ENCODE data around the gene CHRDL1.
A peak's percentile ranks its signal among the peaks of the same experiment; 100 is the strongest.
"Not testable (repeated sequence)": the region's sequence is repeated elsewhere in the genome, so short reads cannot be mapped to it uniquely, and the experiment has no call there.

CHRDL1 gene

DNA sequence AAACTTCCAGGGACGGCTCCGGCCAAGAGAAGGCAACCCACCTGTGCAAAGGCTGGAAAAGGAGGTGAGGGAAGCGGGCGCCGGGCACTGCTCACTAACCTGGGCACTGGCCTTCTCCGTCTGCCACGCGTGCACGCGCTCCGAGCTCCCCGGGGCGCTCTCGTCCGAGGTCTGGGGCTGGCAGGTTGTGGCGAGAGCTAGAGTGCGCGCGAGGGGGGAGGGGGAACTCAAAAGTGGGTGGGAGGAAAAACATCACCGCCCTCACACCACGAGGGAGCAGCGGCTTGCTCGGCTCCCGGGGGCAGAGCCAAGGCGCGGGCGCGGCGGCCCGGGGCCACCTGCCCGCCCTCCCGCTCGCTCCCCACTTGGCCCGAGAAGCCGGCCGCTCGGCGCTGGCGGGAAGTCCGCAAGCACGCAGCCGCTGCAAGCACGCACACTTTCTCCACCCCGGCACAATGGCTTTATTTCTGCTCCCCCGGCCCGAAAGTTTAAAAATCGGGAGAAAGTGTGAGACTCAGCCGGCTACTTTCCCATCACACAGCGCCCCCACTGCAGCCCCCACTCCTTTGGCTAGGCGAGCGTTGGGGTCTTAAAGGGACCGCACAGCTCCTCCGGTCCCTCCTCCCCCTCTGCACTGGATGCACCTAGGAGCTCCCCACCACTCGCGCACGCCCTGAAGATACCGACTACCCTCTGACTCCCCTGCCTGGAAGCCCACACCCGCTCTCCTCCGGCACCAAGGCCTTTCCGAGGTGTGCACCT lies at the start of gene CHRDL1:
Gene CHRDL1 (minus strand): TSS at position 173 of the 762 bp plus-strand sequence. CDS start 3,636 bp downstream, outside the sequence.
- DNase-seq (ENCODE audit: low read depth) = no peak

- DNase-seq (ENCODE audit: low read depth) = no peak
Observed at GRCh38 chrX:110836982-110837381, 41.4 kb upstream of the CHRDL1 start.

GRCh38 chrX:110836451-110836850 lies 40.8 kb upstream of the CHRDL1 start:
- DNase-seq (ENCODE audit: low read depth) = no peak

- DNase-seq (ENCODE audit: low read depth) = no peak
Observed at GRCh38 chrX:110836001-110836400, 40.4 kb upstream of the CHRDL1 start.

DNA sequence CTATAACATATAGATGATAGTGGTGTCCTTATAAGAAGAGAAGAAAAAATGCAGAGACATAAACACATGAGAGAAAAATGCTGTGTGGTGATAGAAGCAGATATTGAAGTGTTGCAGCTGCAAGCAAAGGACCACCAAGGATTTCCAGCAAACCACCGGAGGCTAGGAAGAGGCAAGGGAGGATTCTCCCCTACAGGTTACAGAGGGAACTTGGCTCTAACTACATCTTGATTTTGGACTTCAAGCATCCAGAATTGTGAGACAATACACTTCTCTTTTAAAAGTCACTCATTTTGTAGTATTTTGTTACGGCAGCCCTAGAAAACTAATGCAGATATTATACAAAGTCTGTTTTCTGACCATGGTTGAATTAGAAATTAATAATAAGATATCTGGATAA lies 30.4 kb upstream of the CHRDL1 start:
- no peak for DNase-seq (ENCODE audit: low read depth)

GRCh38 chrX:110816543-110816942 lies 20.9 kb upstream of the CHRDL1 start:
- not testable (repeated sequence) for DNase-seq (ENCODE audit: low read depth)

GRCh38 chrX:110806145-110806544 lies 10.5 kb upstream of the CHRDL1 start:
- DNase-seq (ENCODE audit: low read depth) = no peak

- no peak for DNase-seq (ENCODE audit: low read depth)
Observed at GRCh38 chrX:110805303-110805702, 9.7 kb upstream of the CHRDL1 start.

GRCh38 chrX:110804446-110804845 lies 8.8 kb upstream of the CHRDL1 start:
- no peak for DNase-seq (ENCODE audit: low read depth)

DNA sequence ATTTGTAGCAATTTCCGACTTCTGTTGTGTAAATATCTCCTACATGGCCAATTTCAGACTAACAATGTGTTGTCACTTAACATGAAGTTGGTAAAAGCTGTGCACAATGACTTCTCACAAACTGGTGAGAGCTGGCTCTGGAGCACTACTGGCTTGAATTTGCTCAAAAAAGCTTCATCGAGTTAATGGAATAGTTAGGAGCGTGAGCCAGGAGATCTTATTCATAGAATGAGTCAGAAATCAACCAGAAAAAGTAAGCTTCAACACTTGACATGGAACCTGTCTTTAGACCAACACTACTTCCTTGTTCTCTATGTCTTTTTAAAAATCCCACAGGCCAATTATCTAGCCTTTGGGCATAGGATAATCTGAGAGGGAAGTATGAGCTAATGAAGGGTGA lies 7.9 kb upstream of the CHRDL1 start:
- no peak for DNase-seq (ENCODE audit: low read depth)

DNA sequence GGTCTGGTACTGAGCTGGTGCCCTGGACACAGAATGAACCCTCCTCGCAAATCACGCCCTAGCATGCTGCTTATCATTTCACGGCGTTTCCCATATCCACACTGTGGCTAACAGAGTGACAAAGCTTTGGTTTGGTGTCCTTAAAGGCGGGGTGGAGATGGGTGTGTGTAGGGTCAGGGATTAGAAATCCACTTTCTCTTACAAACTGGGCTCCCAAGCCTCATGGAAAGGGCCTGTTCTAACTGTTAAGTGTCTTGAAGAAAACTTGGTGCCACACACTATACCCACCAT lies 735 bp upstream of the CHRDL1 start:
- no peak for DNase-seq (ENCODE audit: low read depth)

DNA sequence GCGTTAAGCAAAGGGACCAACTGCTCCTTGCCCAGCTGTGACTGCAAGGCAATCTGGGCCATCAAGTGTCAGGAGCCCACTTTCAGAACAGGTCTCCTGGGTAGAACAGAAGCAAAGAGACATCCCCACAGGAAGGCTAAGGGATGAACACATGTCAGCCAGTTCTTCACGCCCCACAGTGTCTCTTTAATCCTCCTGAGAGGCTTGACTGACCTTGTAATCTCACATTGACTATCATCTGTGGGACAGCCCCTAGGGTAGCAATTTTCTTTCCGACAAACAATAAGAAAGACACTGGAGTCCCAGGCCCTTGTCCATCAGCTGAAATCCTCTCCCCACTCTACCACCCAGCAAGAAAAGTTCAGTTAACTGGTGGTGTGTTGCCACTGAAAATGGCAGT lies 1.0 kb downstream of the CHRDL1 start:
- DNase-seq (ENCODE audit: low read depth) = no peak

- DNase-seq (ENCODE audit: low read depth) = no peak
Observed at GRCh38 chrX:110791071-110791470, 4.5 kb downstream of the CHRDL1 start.

- DNase-seq (ENCODE audit: low read depth) = peak; percentile 50
Observed at GRCh38 chrX:110786486-110786885, 9.1 kb downstream of the CHRDL1 start.

GRCh38 chrX:110759785-110760184 lies 35.8 kb downstream of the CHRDL1 start:
- no peak for DNase-seq (ENCODE audit: low read depth)

DNA sequence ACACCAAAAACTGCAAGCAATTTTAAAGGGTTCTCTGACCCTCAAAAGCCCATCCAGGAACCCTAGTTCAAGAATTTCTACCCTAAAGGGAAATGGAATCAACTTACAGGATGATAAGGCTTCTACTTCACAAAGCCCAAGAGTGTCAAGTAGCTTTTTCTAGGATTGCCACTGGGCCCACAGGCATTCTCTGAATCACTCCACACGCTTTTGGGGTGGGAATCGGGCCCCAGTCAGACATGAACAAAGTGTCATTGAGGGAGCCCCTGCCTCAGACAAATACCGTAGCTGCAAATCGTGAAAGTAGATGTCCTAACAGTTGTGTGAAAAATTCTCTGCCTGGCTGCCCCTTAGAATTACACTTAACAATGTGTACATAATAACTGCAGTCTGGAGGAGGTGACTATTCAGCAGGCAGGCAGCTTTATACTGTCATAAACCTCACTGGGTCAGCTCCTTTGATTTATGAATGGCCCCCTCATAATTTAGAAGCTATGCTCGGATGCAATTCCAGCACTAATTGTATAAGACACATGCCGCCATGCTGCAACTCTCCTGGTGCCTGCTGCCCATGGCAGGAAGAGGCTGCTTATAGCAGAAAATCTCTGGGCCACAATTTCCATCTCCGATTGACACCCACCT lies 36.7 kb downstream of the CHRDL1 start:
- no peak for DNase-seq (ENCODE audit: low read depth)

GRCh38 chrX:110755611-110756010 lies 40.0 kb downstream of the CHRDL1 start:
- no peak for DNase-seq (ENCODE audit: low read depth)

DNA sequence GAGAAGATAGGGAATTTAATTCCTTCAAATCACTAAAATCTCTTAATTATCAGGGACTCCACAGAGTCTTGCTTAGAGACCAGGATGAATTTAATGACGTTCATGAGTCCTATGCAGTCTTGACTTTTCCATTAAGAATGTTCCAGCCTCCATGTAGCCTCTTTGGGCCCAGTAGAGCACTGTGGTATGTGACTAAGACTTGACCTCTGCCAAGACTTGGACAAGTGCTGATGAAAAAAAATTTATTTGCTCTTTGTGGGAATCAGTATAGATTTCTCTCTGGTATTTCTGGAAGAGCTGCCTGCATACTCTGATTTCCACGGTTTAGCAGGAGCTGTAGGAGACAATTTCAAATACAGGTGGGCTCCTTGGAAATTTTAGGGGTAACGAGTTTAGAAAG lies 40.6 kb downstream of the CHRDL1 start:
- DNase-seq (ENCODE audit: low read depth) = no peak

- no peak for DNase-seq (ENCODE audit: low read depth)
Observed at GRCh38 chrX:110750526-110751189, 45.0 kb downstream of the CHRDL1 start.

- DNase-seq (ENCODE audit: low read depth) = no peak
Observed at GRCh38 chrX:110748256-110748806, 47.3 kb downstream of the CHRDL1 start.

GRCh38 chrX:110746014-110746413 lies 49.6 kb downstream of the CHRDL1 start:
- no peak for DNase-seq (ENCODE audit: low read depth)

DNA sequence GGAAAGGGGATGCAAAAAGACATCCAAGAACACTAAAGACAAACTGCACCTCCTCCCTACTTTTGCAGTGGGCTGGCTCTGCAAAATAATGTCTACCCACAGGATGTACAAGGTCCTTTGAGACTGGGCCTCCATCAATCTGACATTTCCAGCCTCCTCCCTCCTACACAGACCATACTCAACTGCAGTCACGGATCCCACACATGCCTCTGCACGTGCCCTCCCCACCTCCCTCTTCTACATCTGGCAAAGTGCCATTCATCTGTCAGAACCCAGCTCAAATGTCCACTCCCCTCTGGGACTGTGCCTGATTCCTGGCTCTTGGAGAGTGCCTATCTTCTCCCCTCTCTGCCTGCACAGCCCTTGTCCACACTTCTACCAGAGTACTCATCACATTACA lies 50.3 kb downstream of the CHRDL1 start:
- no peak for DNase-seq (ENCODE audit: low read depth)

DNA sequence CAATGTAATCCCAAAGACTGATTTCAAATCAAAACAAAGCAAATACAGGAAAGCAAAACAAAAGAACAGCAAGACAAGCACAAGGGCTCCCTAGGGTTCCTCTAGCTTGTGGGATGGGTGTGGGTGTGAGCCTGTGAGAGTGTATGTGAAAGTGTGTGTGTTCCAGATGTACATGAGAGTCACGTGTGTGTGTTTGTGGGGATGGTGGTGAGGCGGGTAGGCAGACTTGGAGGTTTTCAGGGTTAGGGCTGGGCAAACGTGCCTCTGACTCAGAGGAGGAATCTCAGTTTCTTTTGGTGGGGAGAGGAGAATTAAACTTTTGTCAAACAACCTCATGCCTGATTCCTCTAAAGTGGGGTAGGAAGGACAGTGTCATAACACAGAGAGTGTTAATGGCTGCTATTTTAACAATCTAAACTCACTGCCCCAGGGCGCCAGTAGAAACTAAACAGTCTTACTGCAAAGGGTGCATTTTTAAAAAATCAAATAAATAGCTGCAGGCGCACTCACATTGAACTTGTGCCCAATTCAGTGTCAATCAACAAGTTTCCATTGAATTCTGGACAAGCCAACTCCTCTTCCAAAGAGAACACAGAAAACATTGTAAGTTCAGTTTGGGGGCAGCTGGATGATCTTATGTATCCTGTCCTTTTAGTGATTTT lies 51.8 kb downstream of the CHRDL1 start:
- no peak for DNase-seq (ENCODE audit: low read depth)

Data from non-pigmented ciliary epithelial cell (primary cell).